ENCODE data around the gene HNRNPM.
A peak's percentile ranks its signal among the peaks of the same experiment; 100 is the strongest.
"Not testable (repeated sequence)": the region's sequence is repeated elsewhere in the genome, so short reads cannot be mapped to it uniquely, and the experiment has no call there.

HNRNPM gene

DNA sequence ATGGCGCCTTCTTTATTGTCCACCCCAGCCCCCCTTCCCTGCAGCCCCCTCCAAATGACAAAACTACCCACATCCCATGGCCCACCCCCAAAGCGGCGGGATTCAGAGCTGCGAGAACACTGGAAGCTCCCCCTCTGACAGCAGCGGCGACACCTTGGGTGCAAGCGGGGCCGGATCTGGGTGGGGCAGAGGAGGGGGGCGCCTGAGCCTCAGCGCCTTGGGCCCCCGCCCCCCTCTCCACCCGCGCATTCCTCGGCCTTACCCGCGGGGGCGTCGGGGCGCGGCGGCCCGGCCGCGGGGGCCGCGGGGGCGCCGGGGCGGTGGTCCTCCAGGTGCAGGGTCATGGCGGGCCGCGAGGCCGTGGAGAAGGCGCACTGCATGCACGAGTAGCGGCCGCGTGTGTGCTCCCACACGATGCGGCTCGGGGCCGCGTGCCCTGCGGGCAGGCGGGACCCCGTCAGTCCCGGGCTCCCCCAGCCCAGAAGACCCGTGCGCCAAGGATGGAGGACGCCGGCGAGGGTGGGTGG, 65.9 kb downstream of the HNRNPM start:
- H3K4me3 ChIP-seq (ENCODE audit: control insufficient read depth, low read depth, low read length), result no peak overlapping the region
- no peak for DNase-seq (ENCODE audit: low read depth)
- TF ChIP-seq, protein P1, sequence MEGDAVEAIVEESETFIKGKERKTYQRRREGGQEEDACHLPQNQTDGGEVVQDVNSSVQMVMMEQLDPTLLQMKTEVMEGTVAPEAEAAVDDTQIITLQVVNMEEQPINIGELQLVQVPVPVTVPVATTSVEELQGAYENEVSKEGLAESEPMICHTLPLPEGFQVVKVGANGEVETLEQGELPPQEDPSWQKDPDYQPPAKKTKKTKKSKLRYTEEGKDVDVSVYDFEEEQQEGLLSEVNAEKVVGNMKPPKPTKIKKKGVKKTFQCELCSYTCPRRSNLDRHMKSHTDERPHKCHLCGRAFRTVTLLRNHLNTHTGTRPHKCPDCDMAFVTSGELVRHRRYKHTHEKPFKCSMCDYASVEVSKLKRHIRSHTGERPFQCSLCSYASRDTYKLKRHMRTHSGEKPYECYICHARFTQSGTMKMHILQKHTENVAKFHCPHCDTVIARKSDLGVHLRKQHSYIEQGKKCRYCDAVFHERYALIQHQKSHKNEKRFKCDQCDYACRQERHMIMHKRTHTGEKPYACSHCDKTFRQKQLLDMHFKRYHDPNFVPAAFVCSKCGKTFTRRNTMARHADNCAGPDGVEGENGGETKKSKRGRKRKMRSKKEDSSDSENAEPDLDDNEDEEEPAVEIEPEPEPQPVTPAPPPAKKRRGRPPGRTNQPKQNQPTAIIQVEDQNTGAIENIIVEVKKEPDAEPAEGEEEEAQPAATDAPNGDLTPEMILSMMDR (IDR thresholded peaks at IDR 0.05; ENCODE audit: control insufficient read depth, insufficient read depth, low read depth, low read length, missing control alignments), result no peak

DNA sequence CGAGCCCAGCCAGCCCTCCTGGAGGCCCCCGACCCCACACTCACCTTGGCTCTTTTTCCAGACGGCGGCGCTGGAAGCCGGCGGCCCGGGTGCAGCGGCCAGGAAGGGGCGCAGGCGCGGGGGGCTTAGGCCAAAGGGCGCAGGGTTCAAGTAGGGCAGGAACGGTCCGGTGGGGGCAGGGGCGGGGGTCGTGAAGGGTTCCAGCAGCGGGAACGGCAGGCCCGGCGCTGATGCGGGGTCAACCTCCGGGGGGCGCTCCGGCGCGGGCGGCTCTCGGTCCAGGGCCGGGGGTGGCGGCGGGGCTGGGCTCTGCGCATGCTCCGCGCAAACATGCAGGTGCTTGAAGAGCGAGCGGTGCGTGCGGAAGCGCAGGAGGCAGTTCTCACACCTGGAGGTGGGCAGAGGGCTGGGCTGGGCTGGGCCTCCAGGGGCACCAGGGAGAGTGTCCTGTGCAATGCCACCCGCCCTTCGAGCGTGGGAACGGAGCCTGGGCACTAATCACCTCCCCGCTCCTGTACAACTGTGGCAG, 66.9 kb downstream of the HNRNPM start:
- DNase-seq (ENCODE audit: low read depth), result no peak
- TF ChIP-seq, protein P1 (IDR thresholded peaks at IDR 0.05; ENCODE audit: control insufficient read depth, insufficient read depth, low read depth, low read length, missing control alignments), result no peak
- H3K4me3 ChIP-seq (ENCODE audit: control insufficient read depth, low read depth, low read length), result no peak overlapping the region

DNA sequence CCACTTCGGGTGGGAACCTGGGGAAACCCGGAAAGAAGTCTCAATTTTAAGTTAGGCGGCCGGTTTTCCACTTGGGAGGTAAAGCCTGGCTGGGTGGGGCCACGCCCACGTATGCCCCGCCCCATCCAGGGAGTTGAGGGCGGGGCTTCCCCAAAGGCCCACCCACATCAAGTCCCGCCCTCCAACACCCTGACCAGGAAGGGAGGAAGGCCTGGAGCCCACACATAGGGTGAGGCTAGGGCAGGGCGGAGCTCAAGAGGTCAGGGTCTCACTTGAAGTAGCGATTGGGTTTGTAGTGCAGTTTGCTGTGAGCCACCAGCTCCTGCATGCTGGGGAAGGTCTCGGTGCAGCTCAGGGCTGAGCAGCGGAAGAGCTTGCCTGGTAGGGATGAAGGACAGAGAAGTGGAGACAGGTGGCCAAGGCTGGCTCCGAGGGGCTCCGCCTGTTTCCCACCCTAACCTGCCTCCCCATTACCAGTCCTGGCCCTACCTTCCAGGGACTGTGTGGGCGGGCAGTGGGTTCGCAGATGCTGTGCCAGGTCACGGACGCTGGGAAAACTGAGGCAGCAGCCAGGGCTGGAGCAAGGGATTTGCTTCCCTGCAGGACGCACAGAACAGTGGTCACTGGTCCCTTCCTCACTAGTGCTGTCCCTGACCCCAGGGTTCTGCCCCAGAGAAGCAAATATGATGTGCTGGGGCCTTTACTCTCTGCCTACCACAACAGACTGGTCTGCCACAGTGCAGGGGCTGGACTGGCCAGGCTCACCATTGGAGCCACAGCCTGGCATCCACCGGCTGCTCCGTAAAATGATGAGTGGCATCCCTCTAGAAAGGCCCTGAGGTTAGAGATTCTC, 67.6 kb downstream of the HNRNPM start:
- H3K4me3 ChIP-seq (ENCODE audit: control insufficient read depth, low read depth, low read length), result no peak overlapping the region
- no peak for DNase-seq (ENCODE audit: low read depth)
- TF ChIP-seq, protein P1 (IDR thresholded peaks at IDR 0.05; ENCODE audit: control insufficient read depth, insufficient read depth, low read depth, low read length, missing control alignments), result no peak

DNA sequence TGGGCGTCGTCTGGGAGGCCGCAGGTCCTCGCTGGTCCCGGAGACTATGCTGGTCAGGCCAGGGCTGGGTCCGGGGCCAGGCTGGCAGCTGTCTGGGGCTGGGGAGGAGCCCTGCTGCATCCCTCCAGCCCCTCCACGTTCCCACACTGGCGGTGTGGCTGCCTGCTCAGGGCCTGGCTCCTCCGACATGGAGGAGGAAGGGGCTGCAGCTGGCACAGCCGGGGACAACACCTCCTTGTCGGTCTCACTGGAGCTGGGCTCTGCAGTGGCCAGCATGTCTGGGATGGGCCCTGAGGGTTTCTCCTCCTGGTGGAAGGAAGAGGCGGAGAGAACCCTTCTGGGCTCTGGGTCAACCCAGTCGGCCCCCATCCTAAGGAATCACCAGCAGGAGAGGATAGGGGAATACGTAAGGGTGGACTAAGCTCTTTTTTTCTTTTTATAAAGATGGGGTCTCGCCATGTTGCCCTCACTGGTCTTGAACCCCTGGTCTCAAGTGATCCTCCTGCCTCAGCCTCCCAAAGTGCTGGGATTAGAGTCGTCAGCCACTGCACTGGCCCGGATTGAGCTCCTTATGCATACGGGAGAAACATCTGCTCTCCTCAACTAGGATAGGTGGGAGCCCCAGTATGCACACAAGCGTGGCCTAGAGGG, 68.4 kb downstream of the HNRNPM start:
- DNase-seq (ENCODE audit: low read depth), result no peak
- H3K4me3 ChIP-seq (ENCODE audit: control insufficient read depth, low read depth, low read length), result peak overlapping the region; percentile 52
- TF ChIP-seq, protein P1 (IDR thresholded peaks at IDR 0.05; ENCODE audit: control insufficient read depth, insufficient read depth, low read depth, low read length, missing control alignments), result no peak

DNA sequence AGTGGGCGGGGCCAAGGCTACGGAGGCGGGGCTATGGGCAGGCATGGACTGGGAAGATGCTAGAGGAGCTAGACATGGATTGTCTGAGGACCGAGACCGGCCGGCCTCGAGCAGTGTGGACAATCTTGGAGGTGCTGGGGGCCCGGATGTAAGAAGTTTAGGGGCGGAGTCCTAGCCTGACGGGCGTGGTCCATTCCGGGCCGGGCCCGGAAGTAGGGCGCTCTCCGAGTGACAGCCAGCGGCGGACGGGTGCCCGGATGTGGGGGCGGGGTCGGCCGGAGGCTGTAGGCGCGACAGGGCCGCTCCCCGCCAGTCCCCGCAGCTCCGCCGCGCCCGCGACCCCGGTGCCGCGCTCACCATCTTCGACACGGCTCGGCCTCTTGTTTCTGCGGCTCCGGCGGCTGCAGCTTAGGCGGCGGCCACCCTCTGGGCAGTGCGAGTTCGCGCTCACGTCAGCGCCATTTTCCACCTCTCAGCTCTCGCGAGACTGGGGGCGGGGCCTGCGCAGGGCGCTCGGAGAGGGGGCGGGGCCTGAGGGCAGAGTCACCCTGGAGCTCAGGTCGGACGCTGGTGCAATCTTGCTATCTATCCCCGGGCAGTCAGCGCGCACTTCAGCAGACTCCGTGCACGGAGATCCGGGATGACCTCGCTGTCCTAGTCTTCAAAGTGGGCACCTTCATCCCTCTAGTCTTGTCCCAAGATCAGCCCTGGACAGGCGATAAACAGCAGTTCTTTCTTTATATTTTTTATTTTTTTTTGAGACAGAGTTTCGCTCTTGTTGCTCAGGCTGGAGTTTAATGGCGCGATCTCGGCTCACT, 69.1 kb downstream of the HNRNPM start, which contains the start of gene ZNF414:
TSS of gene ZNF414 (minus strand) at position 481 of the 818 bp plus-strand sequence. CDS start at position 360, 121 bp downstream.
- TF ChIP-seq, protein P1 (IDR thresholded peaks at IDR 0.05; ENCODE audit: control insufficient read depth, insufficient read depth, low read depth, low read length, missing control alignments), result no peak
- peak within 1 kb of the TSS; percentile 52 for H3K4me3 ChIP-seq (ENCODE audit: control insufficient read depth, low read depth, low read length)
- DNase-seq (ENCODE audit: low read depth), result peak; percentile 89

DNA sequence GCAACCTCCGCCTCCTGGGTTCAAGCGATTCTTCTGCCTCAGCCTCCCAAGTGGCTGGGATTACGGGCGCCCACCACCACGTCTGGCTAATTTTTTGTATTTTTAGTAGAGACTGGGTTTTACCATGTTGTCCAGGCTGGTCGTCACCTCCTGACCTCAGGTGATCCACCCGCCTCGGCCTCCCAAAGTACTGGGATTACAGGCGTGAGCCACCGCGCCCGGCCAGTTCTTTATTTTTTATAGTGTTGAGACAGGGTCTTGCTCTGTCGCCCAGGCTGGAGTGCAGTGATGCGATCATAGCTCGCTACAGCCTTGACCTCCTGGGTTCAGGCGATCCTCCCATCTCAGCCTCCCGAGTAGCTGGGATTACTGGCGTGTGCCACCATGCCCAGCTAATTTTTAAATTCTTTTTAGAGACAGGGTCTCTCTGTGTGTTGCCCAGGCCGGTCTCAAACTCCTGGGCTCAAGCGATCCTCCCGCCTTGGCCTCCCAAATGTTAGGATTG, 69.8 kb downstream of the HNRNPM start:
- DNase-seq (ENCODE audit: low read depth), result not testable (repeated sequence)
- peak overlapping the region; percentile 52 for H3K4me3 ChIP-seq (ENCODE audit: control insufficient read depth, low read depth, low read length)
